ENCODE results near the gene SSH2.

The SSH2 gene

DNA sequence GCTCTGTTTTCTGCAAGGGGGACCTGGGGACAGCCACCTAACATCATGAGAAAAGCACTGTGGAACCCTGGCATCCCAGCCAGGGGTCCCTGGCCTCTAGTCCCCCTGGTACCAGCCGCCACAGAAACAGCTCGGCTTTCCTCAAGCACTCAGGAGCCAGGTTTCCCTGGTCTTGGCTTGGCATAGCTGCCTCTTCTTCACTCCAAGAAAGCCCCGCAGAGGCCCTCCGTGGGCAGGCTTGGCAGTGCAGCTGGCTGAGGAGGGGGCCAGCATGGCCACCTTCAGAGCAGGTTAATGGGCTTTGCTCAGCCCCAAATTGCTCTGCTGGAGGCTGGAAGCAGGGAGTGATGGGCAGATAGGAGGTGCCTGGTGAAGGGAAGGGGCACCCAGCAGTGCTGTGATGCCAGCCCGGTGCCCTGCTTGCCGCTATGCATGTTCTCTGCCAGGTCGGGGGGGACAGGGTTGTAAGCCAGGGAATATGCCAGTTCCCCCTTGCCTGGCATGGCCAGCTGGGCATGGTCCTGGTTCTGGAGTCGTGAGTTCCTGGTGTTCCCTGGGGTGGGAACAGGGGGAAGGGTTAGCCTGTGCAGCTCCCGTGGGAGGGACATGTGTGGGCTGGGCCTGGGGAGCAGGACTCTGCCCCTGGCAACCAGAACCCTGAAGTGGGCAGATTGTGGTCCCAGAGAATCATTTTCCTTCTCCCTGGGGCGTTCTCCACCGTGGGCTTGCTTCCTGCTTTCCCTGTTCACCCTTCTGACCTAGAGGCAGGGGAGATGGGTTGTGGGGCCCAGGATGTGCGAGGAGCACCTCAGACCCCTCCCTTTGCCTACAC is 333.9 kb downstream of the SSH2 start:
- DNase-seq = no peak

GRCh38 chr17:29595107-29595942 is 334.7 kb downstream of the SSH2 start:
- no peak for DNase-seq

- DNase-seq = no peak
Observed at GRCh38 chr17:29594519-29595090, 335.4 kb downstream of the SSH2 start.

DNA sequence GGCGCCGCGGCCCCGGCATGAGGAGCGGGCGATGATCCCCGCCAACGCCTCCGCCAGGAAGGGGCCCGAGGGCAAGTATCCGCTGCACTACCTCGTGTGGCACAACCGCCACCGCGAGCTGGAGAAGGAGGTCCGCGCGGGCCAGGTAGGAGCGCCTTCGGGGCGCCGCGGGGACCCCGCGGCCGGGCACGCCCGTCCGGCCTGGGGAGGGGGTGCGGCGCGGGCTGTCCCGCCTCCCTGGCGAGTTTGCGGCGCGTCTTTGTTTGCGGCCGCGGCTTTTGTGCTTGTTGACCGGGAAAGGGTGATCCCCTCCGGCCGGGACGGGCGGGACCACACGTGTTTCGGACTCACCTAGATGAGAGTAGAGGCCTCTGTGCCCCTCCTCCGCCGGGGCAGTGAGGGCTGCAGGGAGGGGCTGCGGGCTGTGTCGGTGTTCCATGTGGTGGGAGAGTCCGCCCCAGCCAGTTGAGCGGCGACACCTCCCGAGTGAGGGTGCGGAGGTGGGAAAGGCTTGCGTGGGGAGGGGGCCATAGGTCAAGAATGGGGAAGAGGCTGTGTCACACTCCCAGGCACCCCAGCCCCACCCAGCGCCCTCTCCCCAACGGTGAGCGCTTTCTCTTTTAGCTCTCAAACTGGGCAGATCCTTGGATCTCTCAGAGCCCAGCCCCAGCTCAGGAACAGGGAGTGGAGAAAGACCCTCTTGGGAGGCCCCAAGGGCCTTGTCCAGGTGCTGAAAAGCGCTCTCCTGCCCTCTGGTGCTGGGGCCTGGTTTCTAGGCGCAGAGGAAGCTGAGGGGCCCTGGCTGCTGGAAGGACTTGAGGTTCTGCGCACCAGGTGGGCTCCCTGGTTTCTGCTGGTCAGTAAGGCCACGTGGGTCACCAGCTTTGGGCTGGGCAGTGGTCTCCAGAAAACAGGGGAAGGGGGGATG is 336.2 kb downstream of the SSH2 start:
- no peak for DNase-seq

GRCh38 chr17:29592850-29593551 is 337.0 kb downstream of the SSH2 start, which contains the start of gene ANKRD13B:
ANKRD13B (plus strand) TSS chr17:29593132; CDS start chr17:29593622, 490 bp downstream.
- no peak for DNase-seq

GRCh38 chr17:29591737-29592608 is 338.1 kb downstream of the SSH2 start:
- peak; percentile 56 for DNase-seq

GRCh38 chr17:29591146-29591736 is 338.8 kb downstream of the SSH2 start:
- peak; percentile 18 for DNase-seq

DNA sequence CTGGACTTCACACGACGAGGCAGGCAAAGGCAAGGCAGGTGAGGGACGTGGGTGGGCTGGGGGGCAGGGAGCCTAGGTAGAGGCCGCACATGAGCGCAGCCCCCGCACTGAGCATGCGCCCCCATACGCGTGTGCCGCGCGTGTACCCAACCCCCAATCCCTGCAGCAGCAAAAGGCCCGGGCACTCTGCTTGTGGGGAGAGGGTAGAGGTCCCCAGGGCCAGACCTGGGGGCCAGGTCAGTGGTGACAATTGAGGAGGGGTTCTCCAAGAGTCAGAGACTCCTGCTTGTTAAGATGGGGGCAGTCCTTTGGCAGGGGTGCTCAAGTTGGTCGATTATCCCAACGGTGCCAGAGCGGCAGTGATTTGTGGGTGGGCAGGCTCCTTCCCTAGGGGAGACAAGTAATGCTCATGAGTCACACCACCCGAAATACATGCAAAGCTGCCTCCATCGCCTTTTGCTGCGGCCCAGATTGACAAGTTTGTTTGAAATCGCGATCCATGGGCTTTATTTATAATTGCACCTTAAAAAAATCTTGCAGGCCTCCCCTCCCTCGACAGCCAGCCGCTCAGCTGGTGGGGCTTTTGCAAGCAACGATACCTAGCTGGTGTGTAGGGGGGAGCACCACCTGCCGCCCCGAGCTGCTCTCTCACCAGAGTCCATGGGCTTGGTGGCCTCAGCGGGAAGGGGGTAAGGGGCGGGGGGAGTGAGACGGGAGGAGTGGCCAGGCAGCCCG is 339.4 kb downstream of the SSH2 start:
- DNase-seq = no peak

GRCh38 chr17:29589524-29590410 is 340.3 kb downstream of the SSH2 start, which contains the start of gene GIT1:
GIT1 (minus strand) TSS chr17:29589648; CDS start chr17:29589378, 270 bp downstream.
- DNase-seq = no peak

GRCh38 chr17:29588562-29589411 is 341.2 kb downstream of the SSH2 start:
- no peak for DNase-seq

- DNase-seq = no peak
Observed at GRCh38 chr17:29588017-29588561, 341.9 kb downstream of the SSH2 start.

GRCh38 chr17:29587591-29587990 is 342.4 kb downstream of the SSH2 start:
- no peak for DNase-seq

- DNase-seq = no peak
Observed at GRCh38 chr17:29586676-29587469, 343.2 kb downstream of the SSH2 start.

DNA sequence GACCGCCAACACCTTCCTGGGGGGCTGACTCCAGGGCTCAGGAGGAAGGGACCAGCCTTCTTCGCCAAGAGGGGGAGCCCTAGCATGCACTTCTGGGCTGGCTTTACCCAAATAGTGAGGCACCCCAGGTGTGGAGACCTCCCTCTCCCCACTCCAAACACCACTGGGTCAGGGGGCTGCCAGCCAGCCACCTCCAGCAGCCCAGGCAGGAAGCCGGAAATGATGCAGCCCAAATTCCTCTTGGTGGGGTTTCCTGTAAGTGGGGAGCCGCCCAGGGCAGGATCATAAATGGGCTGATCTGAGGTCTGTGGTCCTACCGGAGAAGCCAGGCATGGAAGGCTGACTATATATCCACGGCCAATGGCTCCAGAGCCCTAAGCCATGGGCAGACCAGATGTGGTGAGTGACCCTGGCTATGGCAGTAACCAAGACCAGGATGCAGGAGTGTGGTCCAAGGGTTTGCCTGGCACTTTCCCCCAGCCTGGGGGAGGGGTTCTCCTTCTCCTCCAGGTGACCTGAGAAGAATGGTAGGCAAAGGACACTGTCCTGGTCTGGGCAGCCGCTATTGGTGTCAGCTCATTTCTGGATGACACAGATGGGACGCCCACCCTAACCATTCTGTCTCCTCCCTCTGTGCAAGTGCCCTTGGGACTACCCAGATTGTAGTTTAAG is 344.8 kb downstream of the SSH2 start:
- DNase-seq = no peak

DNA sequence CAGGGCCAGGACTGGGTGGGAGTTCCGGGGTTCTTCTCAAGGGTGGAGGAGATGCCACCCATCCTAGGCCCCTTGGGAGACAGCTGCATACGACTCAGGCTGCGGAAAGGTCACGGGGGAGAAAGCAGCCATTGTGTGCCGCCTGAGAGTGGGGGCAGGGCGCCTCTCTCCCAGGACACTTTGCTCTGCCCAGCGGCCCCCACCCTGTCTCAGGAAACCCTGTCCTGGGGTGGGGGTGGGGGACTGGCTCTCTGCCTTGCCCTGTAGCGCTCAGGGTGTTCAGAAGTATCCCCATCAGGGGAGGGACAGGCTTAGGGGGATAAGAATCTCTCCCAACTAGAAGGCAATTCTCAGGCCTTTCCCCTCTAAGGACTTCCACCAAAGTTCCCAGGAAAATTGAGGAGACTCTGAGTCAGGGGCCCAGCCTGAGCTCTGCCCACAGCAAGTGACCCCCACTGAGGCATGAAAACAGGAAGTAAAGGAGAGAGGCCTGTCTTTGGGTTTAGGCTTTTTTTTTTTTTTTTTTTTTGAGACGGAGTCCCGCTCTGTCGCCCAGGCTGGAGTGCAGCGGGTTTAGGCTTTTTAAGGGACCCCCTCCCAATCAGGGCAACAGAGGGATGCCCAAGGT is 345.5 kb downstream of the SSH2 start:
- no peak for DNase-seq

Measured in GF-D8 (cell line).